ENCODE measurements around the gene NDC1.

DNA sequence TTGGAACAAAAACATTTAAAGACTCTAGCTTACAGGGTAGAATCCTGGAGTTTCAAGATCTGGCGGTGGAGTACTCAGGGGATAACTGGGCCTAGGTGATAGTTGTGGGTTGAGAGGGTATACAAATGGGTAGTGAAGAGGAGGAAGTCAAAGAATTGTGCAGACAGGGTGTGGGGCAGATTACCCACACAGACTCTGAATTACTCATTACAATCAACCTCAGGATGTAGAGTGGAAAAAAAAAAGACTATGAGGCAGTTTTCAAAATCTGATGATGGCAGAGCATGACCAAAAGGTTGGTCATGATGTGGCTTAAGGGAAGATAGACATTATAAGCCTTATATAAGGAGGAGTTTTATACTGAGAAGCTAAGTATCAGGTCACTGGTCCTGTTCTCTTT is 55.0 kb downstream of the NDC1 start:
- TF ChIP-seq, protein P1, sequence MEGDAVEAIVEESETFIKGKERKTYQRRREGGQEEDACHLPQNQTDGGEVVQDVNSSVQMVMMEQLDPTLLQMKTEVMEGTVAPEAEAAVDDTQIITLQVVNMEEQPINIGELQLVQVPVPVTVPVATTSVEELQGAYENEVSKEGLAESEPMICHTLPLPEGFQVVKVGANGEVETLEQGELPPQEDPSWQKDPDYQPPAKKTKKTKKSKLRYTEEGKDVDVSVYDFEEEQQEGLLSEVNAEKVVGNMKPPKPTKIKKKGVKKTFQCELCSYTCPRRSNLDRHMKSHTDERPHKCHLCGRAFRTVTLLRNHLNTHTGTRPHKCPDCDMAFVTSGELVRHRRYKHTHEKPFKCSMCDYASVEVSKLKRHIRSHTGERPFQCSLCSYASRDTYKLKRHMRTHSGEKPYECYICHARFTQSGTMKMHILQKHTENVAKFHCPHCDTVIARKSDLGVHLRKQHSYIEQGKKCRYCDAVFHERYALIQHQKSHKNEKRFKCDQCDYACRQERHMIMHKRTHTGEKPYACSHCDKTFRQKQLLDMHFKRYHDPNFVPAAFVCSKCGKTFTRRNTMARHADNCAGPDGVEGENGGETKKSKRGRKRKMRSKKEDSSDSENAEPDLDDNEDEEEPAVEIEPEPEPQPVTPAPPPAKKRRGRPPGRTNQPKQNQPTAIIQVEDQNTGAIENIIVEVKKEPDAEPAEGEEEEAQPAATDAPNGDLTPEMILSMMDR (IDR thresholded peaks at IDR 0.05), result no peak
- TF ChIP-seq POLR2A (IDR thresholded peaks at IDR 0.05), result no peak

Data from prostate gland (tissue), 2 donors.